ENCODE measurements around the gene EPHA7. TPM values are rescaled to one million over a fixed set of nuclear protein-coding genes. Genes with fewer than 3 reads are reported as not detected.

Gene EPHA7
- total and polyA plus RNA-seq, 12 donors: under 0.01 to 1.3 (median 0.14) TPM; not detected in 1

- intact Hi-C loops (cut with DNase I): no loop called here
- WGBS, 4 donors: 57 to 77% (median 71%) methylated on average over 2 of the region's 2 CpGs
- no peaks in the 10 kb centered on the region for H3K36me3 ChIP-seq (replicated peaks in 1 of 2)
- H3K4me1 ChIP-seq (replicated peaks in 1 of 2): no peaks in the 10 kb centered on the region
- no peak for TF ChIP-seq CTCF (IDR thresholded peaks at IDR 0.05)
- no peak for TF ChIP-seq POLR2A (IDR thresholded peaks at IDR 0.05)
- H3K4me3 ChIP-seq: no peak overlapping the region
- no peak for DNase-seq
- H3K9me3 ChIP-seq (replicated peaks in 1 of 3): no peaks in the 10 kb centered on the region
- no peaks in the 10 kb centered on the region for H3K27me3 ChIP-seq
- no peak overlapping the region for H3K27ac ChIP-seq
These were observed 225.5 kb downstream of the EPHA7 start for GRCh38 chr6:93193868-93194267.
